GM23338 (cell line): ENCODE data around the gene COA7. TPM values are rescaled to one million over a fixed set of nuclear protein-coding genes. Genes with fewer than 3 reads are reported as not detected.
A peak's percentile ranks its signal among the peaks of the same experiment; 100 is the strongest.

Source experiments
- ATAC-seq: fragments of 200-7000 bp; cut with Tn5 transposase; 3 replicates; pipeline ENCODE4 v1.9.1; 2020
- DNase-seq: peaks from one replicate; pipeline ENCODE4 v3.0.0-alpha.2; 2015; ENCODE audit warnings: low spot score
- H2AFZ ChIP-seq: fragments of 200-600 bp; sonication (generic); 2 replicates; pipeline ENCODE4 v1.8.0; 2016; ENCODE audit warnings: antibody characterized with exemption, mild to moderate bottlenecking, moderate library complexity
- H3F3A ChIP-seq: fragments of 200-600 bp; sonication (generic); replicated peaks from 2 replicates; pipeline ENCODE4 v1.8.0; 2017; ENCODE audit warnings: antibody characterized with exemption, mixed run types, low read depth
- H3K27ac ChIP-seq: fragments of 200-600 bp; sonication (generic); 2 replicates; pipeline ENCODE4 v1.6.1; 2016; ENCODE audit warnings: low read depth
- H3K27me3 ChIP-seq: fragments of 200-600 bp; sonication (generic); 2 replicates; pipeline ENCODE4 v1.8.0; 2016; ENCODE audit warnings: mild to moderate bottlenecking, mixed run types, moderate library complexity; ENCODE audit not compliant: insufficient read depth
- H3K36me3 ChIP-seq: fragments of 200-600 bp; sonication (generic); 2 replicates; pipeline ENCODE4 v1.8.0; 2016; ENCODE audit warnings: mild to moderate bottlenecking; ENCODE audit not compliant: insufficient read depth
- H3K4me1 ChIP-seq: fragments of 200-600 bp; sonication (generic); 2 replicates; pipeline ENCODE4 v1.8.0; 2016; ENCODE audit warnings: mild to moderate bottlenecking, moderate library complexity; ENCODE audit not compliant: insufficient read depth
- H3K4me2 ChIP-seq: fragments of 200-600 bp; sonication (generic); 2 replicates; pipeline ENCODE4 v1.7.1; 2017; ENCODE audit warnings: mixed run types
- H3K4me3 ChIP-seq: fragments of 200-600 bp; sonication (generic); 2 replicates; pipeline ENCODE4 v1.6.1; 2016; ENCODE audit warnings: mixed run types
- H3K79me2 ChIP-seq: fragments of 200-600 bp; sonication (generic); replicated peaks from 2 replicates; pipeline ENCODE4 v1.8.0; 2017; ENCODE audit warnings: mild to moderate bottlenecking; ENCODE audit not compliant: insufficient read depth
- H3K9me2 ChIP-seq: fragments of 200-600 bp; sonication (generic); 2 replicates; pipeline ENCODE4 v1.8.0; 2017; ENCODE audit not compliant: insufficient read depth
- H4K20me1 ChIP-seq: fragments of 200-600 bp; sonication (generic); replicated peaks from 2 replicates; pipeline ENCODE4 v1.8.0; 2017; ENCODE audit warnings: mild to moderate bottlenecking; ENCODE audit not compliant: insufficient read depth
- H3K27ac Mint-ChIP-seq: 2 replicates; pipeline ENCODE4 v1.8.0; 2020; ENCODE audit warnings: inconsistent platforms, mild to moderate bottlenecking, moderate library complexity, mixed read lengths
- H3K27me3 Mint-ChIP-seq: 3 replicates; pipeline ENCODE4 v1.8.0; 2022; ENCODE audit warnings: low read depth, mild to moderate bottlenecking, moderate library complexity, mixed read lengths, inconsistent platforms; ENCODE audit not compliant: insufficient read depth, poor library complexity
- H3K36me3 Mint-ChIP-seq: 3 replicates; pipeline ENCODE4 v1.8.0; 2021; ENCODE audit warnings: low read depth, mild to moderate bottlenecking, inconsistent platforms, moderate library complexity, mixed read lengths
- H3K4me1 Mint-ChIP-seq: 3 replicates; pipeline ENCODE4 v1.8.0; 2020; ENCODE audit warnings: mild to moderate bottlenecking, inconsistent platforms, mixed read lengths
- H3K4me3 Mint-ChIP-seq: 3 replicates; pipeline ENCODE4 v1.8.0; 2021; ENCODE audit warnings: moderate library complexity, mild to moderate bottlenecking, inconsistent platforms, mixed read lengths
- H3K9me3 Mint-ChIP-seq: 3 replicates; pipeline ENCODE4 v1.8.0; 2020; ENCODE audit warnings: moderate library complexity, mild to moderate bottlenecking, inconsistent platforms, mixed read lengths
- CREB1 ChIP-seq: fragments of 250-450 bp; sonication (Bioruptor Pico); IDR thresholded peaks from 2 replicates; pipeline ENCODE4 v1.5.0; 2020; ENCODE audit warnings: low read depth, mild to moderate bottlenecking, moderate library complexity
- CTCF ChIP-seq, 2 experiments: fragments of 200-600 bp in 1 of 2; sonication (generic) in 1 of 2; conservative IDR thresholded peaks; 2 replicates each; pipeline versions ENCODE4 v1.5.1 to v1.6.1; 2016 to 2017; ENCODE audit warnings: antibody characterized with exemption in 2 of 2, low read depth in 2 of 2, mild to moderate bottlenecking in 2 of 2, moderate library complexity in 1 of 2
- ETS1 ChIP-seq: IDR thresholded peaks from 2 replicates; pipeline ENCODE4 v1.6.1; 2016; ENCODE audit warnings: antibody characterized with exemption
- EZH2 ChIP-seq: fragments of 200-600 bp; sonication (generic); IDR thresholded peaks from one replicate; pipeline ENCODE4 v1.8.0; 2017; ENCODE audit warnings: antibody characterized with exemption, mild to moderate bottlenecking, low read depth; ENCODE audit not compliant: unreplicated experiment
- EZH2phosphoT487 ChIP-seq: fragments of 200-600 bp; sonication (generic); IDR thresholded peaks from one replicate; pipeline ENCODE4 v1.8.1; 2018; ENCODE audit warnings: antibody characterized with exemption; ENCODE audit not compliant: unreplicated experiment
- JUNB ChIP-seq: IDR thresholded peaks from one replicate; pipeline ENCODE4 v1.6.1; 2016; ENCODE audit warnings: antibody characterized with exemption; ENCODE audit not compliant: unreplicated experiment
- NANOG ChIP-seq: IDR thresholded peaks from 2 replicates; pipeline ENCODE4 v1.6.1; 2016; ENCODE audit warnings: antibody characterized with exemption, borderline replicate concordance
- POLR2AphosphoS5 ChIP-seq: IDR thresholded peaks from 2 replicates; pipeline ENCODE4 v1.6.1; 2016; ENCODE audit warnings: antibody characterized with exemption, low read depth
- REST ChIP-seq: IDR thresholded peaks from one replicate; pipeline ENCODE4 v1.6.1; 2018; ENCODE audit warnings: antibody characterized with exemption; ENCODE audit not compliant: unreplicated experiment
- STAT1 ChIP-seq: IDR thresholded peaks from one replicate; pipeline ENCODE4 v1.6.1; 2016; ENCODE audit warnings: antibody characterized with exemption; ENCODE audit not compliant: unreplicated experiment
- ZNF114 ChIP-seq: fragments of 250-450 bp; sonication (Bioruptor Pico); IDR thresholded peaks from 2 replicates; pipeline ENCODE4 v1.5.0; 2020; ENCODE audit warnings: mild to moderate bottlenecking, moderate library complexity
- ZNF331 ChIP-seq: fragments of 250-450 bp; sonication (Bioruptor Pico); IDR thresholded peaks from 2 replicates; pipeline ENCODE4 v1.5.0; 2020; ENCODE audit warnings: low read depth, mild to moderate bottlenecking, moderate library complexity
- ZNF462 ChIP-seq: fragments of 250-450 bp; sonication (Bioruptor Pico); IDR thresholded peaks from 2 replicates; pipeline ENCODE4 v1.5.0; 2020; ENCODE audit warnings: mild to moderate bottlenecking, moderate library complexity
- polyA plus RNA-seq: library from polyadenylated mRNA; unstranded; fragments of >200 nt; fragmentation: Nextera tagmentation; extraction: Ambion mirVana; gene quantifications from 2 replicates; pipeline ENCODE4 v1.2.1, GENCODE V29; 2016
- total RNA-seq: library from RNA; depleted of rRNA; stranded (reverse); fragments of >200 nt; shearing (Covaris generic); gene quantifications from 2 replicates; pipeline ENCODE4 v1.2.3, GENCODE V29; 2014

COA7 gene
- total and polyA plus RNA-seq, 2 experiments from 2014 or later = 19.7 to 27.5 TPM

GRCh38 chr1:52679048-52679447 is 19.1 kb downstream of the COA7 start:
- Histone ChIP-seq H2AFZ (no peak overlapping the region), H3F3A (no peaks in the 10 kb centered on the region), H3K4me1 (no peaks in the 10 kb centered on the region; the same call in 1 of the 2 replicates), H3K9me2 (no peaks in the 10 kb centered on the region), H3K27me3 (no peaks in the 10 kb centered on the region), H3K36me3 (no peaks in the 10 kb centered on the region), H3K27ac (0 out of 2 replicates have a peak overlapping the region, but pooled peaks have one; percentile 39), H3K4me2 (no peak overlapping the region), H3K4me3 (no peak overlapping the region), H3K79me2 (no peaks in the 10 kb centered on the region), H4K20me1 (no peaks in the 10 kb centered on the region; the same call in 1 of the 2 replicates)
- no peak overlapping the region for H3K4me3 Mint-ChIP-seq
- peaks cover 24% of the 10 kb centered on the region for H3K4me1 Mint-ChIP-seq
- no peak overlapping the region for H3K27ac Mint-ChIP-seq
- ATAC-seq (peak; percentile 77), DNase-seq (no peak)
- no peak for TF ChIP-seq POLR2AphosphoS5
- TF ChIP-seq ETS1 = no peak
- TF ChIP-seq CTCF (conservative IDR thresholded peaks at IDR 0.05; ENCODE audit: low read depth in 2 of 2) = no peak
- no peak for TF ChIP-seq NANOG
- no peak for TF ChIP-seq CREB1 (CRISPR knock-in tag)
- no peak for TF ChIP-seq ZNF462 (CRISPR knock-in tag)
- no peak for TF ChIP-seq ZNF331
- TF ChIP-seq ZNF114 (CRISPR knock-in tag) = no peak
- TF ChIP-seq STAT1 = no peak
- TF ChIP-seq JUNB = no peak
- TF ChIP-seq REST = no peak
- no peak for TF ChIP-seq EZH2
- TF ChIP-seq EZH2phosphoT487 = no peak
- H3K27me3 Mint-ChIP-seq = peaks cover 8% of the 10 kb centered on the region
- peaks cover 3% of the 10 kb centered on the region; the same call in 2 of the 3 replicates for H3K36me3 Mint-ChIP-seq
- H3K9me3 Mint-ChIP-seq = no peaks in the 10 kb centered on the region
